BLaER1 (cell line): Measurements from ENCODE around the gene CFAP299.
A peak's percentile ranks its signal among the peaks of the same experiment; 100 is the strongest.

Experiments used
- H3K27ac ChIP-seq: shearing (Covaris generic); formaldehyde crosslinking; 2 replicates; pipeline ENCODE4 v1.8.1; 2022
- H3K27me3 ChIP-seq: shearing (Covaris generic); formaldehyde crosslinking; 2 replicates; pipeline ENCODE4 v1.8.1; 2022
- H3K36me3 ChIP-seq: shearing (Covaris generic); formaldehyde crosslinking; 2 replicates; pipeline ENCODE4 v1.8.1; 2022
- H3K4me1 ChIP-seq: shearing (Covaris generic); formaldehyde crosslinking; 2 replicates; pipeline ENCODE4 v1.8.1; 2022
- H3K4me2 ChIP-seq: shearing (Covaris generic); formaldehyde crosslinking; 2 replicates; pipeline ENCODE4 v1.8.1; 2022
- H3K4me3 ChIP-seq: shearing (Covaris generic); formaldehyde crosslinking; 2 replicates; pipeline ENCODE4 v1.8.1; 2022
- H3K9ac ChIP-seq: shearing (Covaris generic); formaldehyde crosslinking; 2 replicates; pipeline ENCODE4 v1.8.1; 2022
- H3K9me3 ChIP-seq: shearing (Covaris generic); formaldehyde crosslinking; 2 replicates; pipeline ENCODE4 v1.8.1; 2022
- H4K20me1 ChIP-seq: shearing (Covaris generic); formaldehyde crosslinking; 2 replicates; pipeline ENCODE4 v1.8.1; 2022
- Cebpa-rat ChIP-seq: shearing (Covaris generic); IDR thresholded peaks from 2 replicates; pipeline ENCODE4 v1.8.1; 2022

CFAP299 gene

GRCh38 chr4:80475798-80476197 is 140.3 kb downstream of the CFAP299 start:
- H4K20me1 ChIP-seq = no peaks in the 10 kb centered on the region
- H3K4me2 ChIP-seq = no peak overlapping the region
- no peak overlapping the region for H3K27ac ChIP-seq
- no peaks in the 10 kb centered on the region for H3K4me1 ChIP-seq
- no peak overlapping the region for H3K9ac ChIP-seq
- no peak for TF ChIP-seq Cebpa-rat
- H3K4me3 ChIP-seq = no peak overlapping the region
- no peaks in the 10 kb centered on the region for H3K27me3 ChIP-seq
- no peaks in the 10 kb centered on the region for H3K36me3 ChIP-seq
- H3K9me3 ChIP-seq = no peaks in the 10 kb centered on the region

GRCh38 chr4:80484712-80485111 is 149.2 kb downstream of the CFAP299 start:
- Histone ChIP-seq H3K9ac (no peak overlapping the region), H3K27me3 (no peaks in the 10 kb centered on the region), H3K4me2 (no peak overlapping the region), H3K36me3 (no peaks in the 10 kb centered on the region), H3K4me3 (no peak overlapping the region), H4K20me1 (no peaks in the 10 kb centered on the region), H3K27ac (no peak overlapping the region), H3K4me1 (peaks cover 7% of the 10 kb centered on the region), H3K9me3 (peaks cover 6% of the 10 kb centered on the region; the same call in 1 of the 2 replicates)
- no peak for TF ChIP-seq Cebpa-rat

- H3K4me3 ChIP-seq = no peak overlapping the region
- no peak for TF ChIP-seq Cebpa-rat
- H3K4me2 ChIP-seq = no peak overlapping the region
- H3K9ac ChIP-seq = no peak overlapping the region
- H3K9me3 ChIP-seq = peaks cover 6% of the 10 kb centered on the region; the same call in 1 of the 2 replicates
- no peaks in the 10 kb centered on the region for H4K20me1 ChIP-seq
- peaks cover 11% of the 10 kb centered on the region for H3K4me1 ChIP-seq
- no peaks in the 10 kb centered on the region for H3K36me3 ChIP-seq
- no peaks in the 10 kb centered on the region for H3K27me3 ChIP-seq
- no peak overlapping the region for H3K27ac ChIP-seq
These were observed 151.1 kb downstream of the CFAP299 start for GRCh38 chr4:80486603-80487002.

- Histone ChIP-seq H3K4me3 (no peak overlapping the region), H3K4me2 (peak overlapping the region; percentile 29; the same call in 1 of the 2 replicates), H3K27me3 (no peaks in the 10 kb centered on the region), H4K20me1 (no peaks in the 10 kb centered on the region), H3K27ac (no peak overlapping the region), H3K4me1 (peaks cover 17% of the 10 kb centered on the region), H3K9ac (no peak overlapping the region), H3K36me3 (no peaks in the 10 kb centered on the region), H3K9me3 (peaks cover 26% of the 10 kb centered on the region)
- TF ChIP-seq Cebpa-rat = no peak
These were observed 154.3 kb downstream of the CFAP299 start for GRCh38 chr4:80489798-80490197.

GRCh38 chr4:80492761-80493160 is 157.2 kb downstream of the CFAP299 start:
- no peak for TF ChIP-seq Cebpa-rat
- H4K20me1 ChIP-seq = no peaks in the 10 kb centered on the region
- H3K9ac ChIP-seq = no peak overlapping the region
- peaks cover 28% of the 10 kb centered on the region for H3K4me1 ChIP-seq
- no peak overlapping the region for H3K4me2 ChIP-seq
- H3K36me3 ChIP-seq = peaks cover 12% of the 10 kb centered on the region; the same call in 1 of the 2 replicates
- no peaks in the 10 kb centered on the region for H3K27me3 ChIP-seq
- no peak overlapping the region for H3K4me3 ChIP-seq
- no peak overlapping the region for H3K27ac ChIP-seq
- H3K9me3 ChIP-seq = peaks cover 48% of the 10 kb centered on the region

- Histone ChIP-seq H4K20me1 (no peaks in the 10 kb centered on the region), H3K36me3 (peaks cover 12% of the 10 kb centered on the region; the same call in 1 of the 2 replicates), H3K4me1 (peaks cover 32% of the 10 kb centered on the region), H3K9ac (no peak overlapping the region), H3K4me3 (no peak overlapping the region), H3K4me2 (peak overlapping the region; percentile 56), H3K9me3 (peaks cover 55% of the 10 kb centered on the region), H3K27me3 (no peaks in the 10 kb centered on the region), H3K27ac (0 out of 2 replicates have a peak overlapping the region, but pooled peaks have one; percentile 44)
- TF ChIP-seq Cebpa-rat = no peak
These were observed 160.3 kb downstream of the CFAP299 start for GRCh38 chr4:80495865-80496264.

GRCh38 chr4:80498725-80499124 is 163.2 kb downstream of the CFAP299 start:
- Histone ChIP-seq H3K9me3 (peaks cover 42% of the 10 kb centered on the region), H3K27me3 (no peaks in the 10 kb centered on the region), H4K20me1 (no peaks in the 10 kb centered on the region), H3K9ac (no peak overlapping the region), H3K27ac (no peak overlapping the region), H3K4me2 (no peak overlapping the region), H3K4me1 (peaks cover 45% of the 10 kb centered on the region), H3K36me3 (peaks cover 12% of the 10 kb centered on the region; the same call in 1 of the 2 replicates), H3K4me3 (no peak overlapping the region)
- no peak for TF ChIP-seq Cebpa-rat

- Histone ChIP-seq H3K4me3 (no peak overlapping the region; the same call in 1 of the 2 replicates), H4K20me1 (no peaks in the 10 kb centered on the region), H3K27ac (0 out of 2 replicates have a peak overlapping the region, but pooled peaks have one; percentile 26), H3K9ac (no peak overlapping the region), H3K9me3 (peaks cover 31% of the 10 kb centered on the region), H3K4me1 (peaks cover 46% of the 10 kb centered on the region), H3K36me3 (peaks cover 12% of the 10 kb centered on the region; the same call in 1 of the 2 replicates), H3K4me2 (peak overlapping the region; percentile 51), H3K27me3 (no peaks in the 10 kb centered on the region)
- TF ChIP-seq Cebpa-rat = no peak
These were observed 165.1 kb downstream of the CFAP299 start for GRCh38 chr4:80500613-80501012.

GRCh38 chr4:80507077-80507476 is 171.5 kb downstream of the CFAP299 start:
- Histone ChIP-seq H3K27me3 (no peaks in the 10 kb centered on the region), H3K4me1 (peaks cover 62% of the 10 kb centered on the region), H3K4me3 (no peak overlapping the region), H3K9me3 (no peaks in the 10 kb centered on the region; the same call in 1 of the 2 replicates), H3K27ac (no peak overlapping the region), H3K9ac (no peak overlapping the region), H3K36me3 (no peaks in the 10 kb centered on the region), H3K4me2 (peak overlapping the region; percentile 75; the same call in 1 of the 2 replicates), H4K20me1 (no peaks in the 10 kb centered on the region)
- no peak for TF ChIP-seq Cebpa-rat

- Histone ChIP-seq H4K20me1 (no peaks in the 10 kb centered on the region), H3K4me2 (peak overlapping the region; percentile 75; the same call in 1 of the 2 replicates)
These were observed 172.0 kb downstream of the CFAP299 start for GRCh38 chr4:80507507-80507906.

GRCh38 chr4:80515496-80515895 is 180.0 kb downstream of the CFAP299 start:
- Histone ChIP-seq H3K36me3 (no peaks in the 10 kb centered on the region), H3K27me3 (no peaks in the 10 kb centered on the region), H3K9me3 (peaks cover 6% of the 10 kb centered on the region; the same call in 1 of the 2 replicates), H3K27ac (no peak overlapping the region), H3K4me1 (peaks cover 7% of the 10 kb centered on the region; the same call in 1 of the 2 replicates), H4K20me1 (no peaks in the 10 kb centered on the region), H3K4me2 (no peak overlapping the region), H3K4me3 (no peak overlapping the region), H3K9ac (no peak overlapping the region)
- no peak for TF ChIP-seq Cebpa-rat

More at GRCh38 chr4:80507507-80507906, 172.0 kb downstream of the CFAP299 start:
- H3K36me3 ChIP-seq = no peaks in the 10 kb centered on the region
- no peak overlapping the region for H3K27ac ChIP-seq
- H3K27me3 ChIP-seq = no peaks in the 10 kb centered on the region
- peaks cover 57% of the 10 kb centered on the region for H3K4me1 ChIP-seq
- H3K9me3 ChIP-seq = no peaks in the 10 kb centered on the region; the same call in 1 of the 2 replicates
- H3K9ac ChIP-seq = no peak overlapping the region
- TF ChIP-seq Cebpa-rat = no peak
- H3K4me3 ChIP-seq = no peak overlapping the region
